HG03135 (cell line): ENCODE measurements around the gene COP1.
"Not testable (repeated sequence)": the region's sequence is repeated elsewhere in the genome, so short reads cannot be mapped to it uniquely, and the experiment has no call there.

Source experiments
- ATAC-seq: cut with Tn5 transposase; IDR thresholded peaks from one replicate; pipeline ENCODE4 v1.9.1; 2021; ENCODE audit warnings: mild to moderate bottlenecking, moderate library complexity; ENCODE audit not compliant: unreplicated experiment

The COP1 gene

DNA sequence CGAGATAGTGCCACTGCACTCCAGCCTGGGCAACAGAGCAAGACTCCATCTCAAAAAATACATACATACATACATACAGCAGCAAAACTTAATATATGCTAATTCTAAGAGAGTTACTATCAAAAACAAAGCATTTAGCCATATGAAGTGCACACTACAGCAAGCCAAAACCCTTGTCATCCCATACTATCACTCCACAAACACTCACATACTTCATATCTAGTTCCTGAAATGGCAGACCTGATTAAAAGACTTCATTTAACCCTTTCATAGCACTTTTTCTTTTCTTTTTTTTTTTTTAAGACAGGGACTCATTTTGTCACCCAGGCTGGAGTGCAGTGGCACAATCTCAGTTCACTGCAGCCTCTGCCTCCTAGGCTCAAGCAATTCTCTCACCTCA, 65.6 kb downstream of the COP1 start:
- ATAC-seq = no peak

- ATAC-seq = no peak
Measured at GRCh38 chr1:176136891-176137290, 70.2 kb downstream of the COP1 start.

- no peak for ATAC-seq
Measured at GRCh38 chr1:176134666-176135065, 72.4 kb downstream of the COP1 start.

- ATAC-seq = no peak
Measured at GRCh38 chr1:176122282-176122681, 84.8 kb downstream of the COP1 start.

DNA sequence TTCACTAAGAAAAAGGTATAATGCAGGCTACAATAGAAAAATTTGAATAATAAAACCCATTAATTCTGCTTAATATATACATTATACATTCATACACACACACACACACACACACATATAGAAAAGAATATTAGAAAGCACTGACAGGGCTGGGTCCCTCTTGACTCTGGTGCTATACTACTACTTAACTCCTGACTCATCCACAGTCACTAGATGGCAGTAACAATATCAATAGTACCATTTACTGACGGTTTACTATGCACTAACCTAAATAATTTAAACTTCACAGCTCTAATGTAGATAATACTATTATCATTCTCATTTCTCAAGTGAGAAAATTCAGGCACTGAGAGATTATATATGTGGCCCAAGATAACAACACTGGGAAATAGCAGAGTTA, 87.5 kb downstream of the COP1 start:
- ATAC-seq = no peak

- no peak for ATAC-seq
Measured at GRCh38 chr1:176118985-176119384, 88.1 kb downstream of the COP1 start.

DNA sequence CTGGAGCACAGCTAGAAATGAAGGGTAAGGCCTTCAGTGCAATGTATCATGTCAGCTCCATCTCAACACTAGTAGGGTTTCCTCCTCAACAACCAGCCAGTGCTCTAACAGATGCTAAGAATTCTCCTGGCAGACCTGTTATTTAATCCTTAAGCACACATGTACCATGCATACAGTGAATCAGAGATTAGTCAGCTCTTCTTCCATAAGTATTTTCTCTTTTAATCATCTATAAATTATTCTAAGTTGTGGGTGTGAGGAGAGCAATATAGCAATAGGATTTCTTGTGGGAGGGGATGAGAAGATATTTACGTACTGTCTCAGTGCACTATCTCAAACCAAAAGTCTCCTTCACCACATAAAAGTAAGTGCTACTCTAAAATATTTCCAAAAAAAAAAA, 95.3 kb downstream of the COP1 start:
- no peak for ATAC-seq

DNA sequence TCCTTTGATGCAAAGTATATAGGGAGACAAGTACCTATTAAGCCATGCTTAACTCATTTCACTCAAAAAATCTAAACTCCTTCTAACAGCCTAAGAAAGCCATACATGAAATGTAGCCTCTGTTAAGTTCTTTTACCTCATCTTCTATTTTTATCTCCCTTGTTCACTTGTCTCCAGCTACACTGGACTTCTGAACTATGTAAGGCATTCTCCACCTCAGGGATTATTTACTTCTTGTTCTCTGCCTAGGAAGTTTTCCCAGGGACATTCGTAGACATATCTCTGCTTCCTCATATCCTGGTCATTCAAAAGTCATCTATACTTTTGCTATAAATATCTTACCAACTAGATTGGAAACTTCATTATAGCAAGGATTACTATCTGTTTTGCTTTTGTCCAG, 96.9 kb downstream of the COP1 start:
- no peak for ATAC-seq

DNA sequence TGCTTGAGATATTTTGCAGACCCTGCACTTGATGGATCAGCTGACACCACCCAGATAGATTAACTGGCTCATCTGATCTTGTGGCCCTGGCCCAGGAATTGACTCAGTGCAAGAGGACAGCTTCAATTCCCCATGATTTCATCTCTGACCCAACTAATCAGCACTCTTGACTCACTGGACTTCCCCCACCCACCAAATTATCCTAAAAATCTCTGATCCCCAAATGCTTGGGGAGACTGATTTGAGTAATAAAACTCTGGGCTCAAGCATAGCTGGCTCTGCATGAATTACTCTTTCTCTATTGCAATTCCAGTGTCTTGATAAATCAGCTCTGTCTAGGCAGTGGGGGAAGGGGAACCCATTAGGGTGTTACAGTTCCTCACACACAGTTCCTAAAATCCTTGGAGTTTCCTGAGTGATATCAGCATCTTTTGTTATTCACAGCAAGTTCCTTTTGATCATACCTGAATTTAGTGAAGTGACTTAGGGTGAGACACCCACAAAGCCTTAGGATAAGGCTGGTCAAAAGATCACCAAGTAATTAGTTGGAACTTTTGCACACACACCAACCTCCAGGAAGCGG, 104.2 kb downstream of the COP1 start:
- ATAC-seq = no peak

DNA sequence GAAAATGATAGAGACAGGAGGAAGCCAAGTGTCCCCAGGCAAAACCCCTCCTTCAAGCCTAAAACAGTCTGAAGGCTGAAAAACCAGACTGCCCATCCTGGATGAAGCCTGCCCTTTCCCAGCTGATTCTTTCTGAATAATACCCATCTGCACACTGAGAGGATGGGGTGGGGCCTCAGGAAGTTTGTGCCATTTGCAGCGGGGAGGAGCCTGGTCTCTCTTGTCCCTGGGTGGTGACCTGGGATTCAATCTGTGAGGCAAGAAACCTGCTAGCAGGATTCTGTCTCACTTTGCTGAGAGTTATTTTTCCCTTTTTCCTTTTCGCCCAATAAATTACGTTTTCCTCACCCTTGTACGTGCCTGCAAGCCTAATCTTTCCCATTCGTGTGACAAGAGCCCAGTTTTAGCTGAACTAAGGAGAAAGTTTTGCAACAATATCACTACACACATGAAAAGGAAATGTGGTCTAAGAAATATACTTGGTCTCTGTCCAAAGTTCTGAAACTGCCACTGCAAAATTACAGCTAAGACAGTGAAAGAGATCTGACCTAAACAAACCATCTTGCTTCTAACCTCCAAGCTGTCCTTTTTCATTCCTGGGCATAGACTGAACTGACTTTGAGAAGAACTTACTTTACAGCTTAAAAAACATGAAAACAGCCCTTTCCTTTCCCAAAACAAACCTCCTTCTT, 105.0 kb downstream of the COP1 start:
- ATAC-seq = no peak

GRCh38 chr1:176098560-176098959, 108.5 kb downstream of the COP1 start:
- ATAC-seq = no peak

DNA sequence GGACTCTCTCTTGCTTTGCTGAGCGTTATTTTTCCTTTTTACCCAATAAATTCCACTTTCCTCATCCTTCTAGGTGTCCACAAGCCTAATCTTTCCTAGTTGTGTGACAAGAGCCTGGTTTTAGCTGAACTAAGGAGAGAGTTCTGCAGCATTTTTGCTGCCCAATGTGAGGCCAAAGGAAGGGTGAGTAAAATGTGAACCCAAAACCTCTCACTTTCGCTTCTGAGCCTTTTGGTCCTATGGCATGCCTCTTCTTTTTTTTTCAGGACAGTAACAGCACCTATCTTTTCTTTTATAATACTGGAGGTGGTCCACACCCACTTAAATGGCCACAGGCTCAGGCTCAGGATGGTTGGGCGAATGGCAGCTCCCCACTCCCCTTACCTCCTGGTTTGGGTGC, 111.1 kb downstream of the COP1 start:
- ATAC-seq = no peak

DNA sequence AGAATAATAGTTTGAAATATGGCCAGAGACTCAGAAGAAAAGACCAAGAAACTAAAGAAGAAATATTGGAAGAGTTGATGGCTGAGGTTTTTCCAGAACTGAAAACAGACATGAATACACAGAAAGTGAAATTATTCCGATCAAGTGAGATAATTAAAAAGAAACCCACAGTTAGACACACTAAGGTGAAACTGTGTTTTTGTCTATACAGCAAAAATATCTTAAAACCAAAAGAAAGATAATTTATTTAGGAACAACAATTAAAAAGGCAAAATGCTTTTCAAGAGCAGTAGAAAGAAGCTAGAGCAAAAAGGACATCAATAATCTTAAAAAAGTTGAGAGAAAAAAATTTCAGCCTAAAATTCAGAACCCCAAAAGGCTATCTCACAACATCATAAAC, 116.3 kb downstream of the COP1 start:
- ATAC-seq = no peak

- not testable (repeated sequence) for ATAC-seq
Measured at GRCh38 chr1:176087746-176088145, 119.3 kb downstream of the COP1 start.

- no peak for ATAC-seq
Measured at GRCh38 chr1:176073524-176074157, 133.4 kb downstream of the COP1 start.

GRCh38 chr1:176068901-176069300, 138.2 kb downstream of the COP1 start:
- ATAC-seq = no peak

DNA sequence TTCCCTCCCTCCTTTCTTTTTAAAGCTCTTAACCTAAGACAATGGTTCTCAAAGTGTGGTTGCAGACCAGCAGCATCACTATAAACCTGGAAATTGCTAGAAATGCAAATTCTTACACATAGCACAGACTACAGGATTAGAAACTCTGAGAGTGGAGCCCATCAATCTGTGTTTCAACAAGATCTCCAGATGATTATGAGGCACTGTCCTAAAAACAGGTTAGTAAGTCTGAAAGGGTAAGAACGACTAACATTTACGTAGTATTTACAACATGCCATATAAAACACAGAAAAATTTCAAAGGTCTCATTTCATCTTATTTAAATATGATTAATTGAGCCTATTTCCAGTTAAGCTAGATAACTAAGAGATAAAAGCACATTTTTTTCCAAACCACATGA, 138.8 kb downstream of the COP1 start:
- no peak for ATAC-seq

DNA sequence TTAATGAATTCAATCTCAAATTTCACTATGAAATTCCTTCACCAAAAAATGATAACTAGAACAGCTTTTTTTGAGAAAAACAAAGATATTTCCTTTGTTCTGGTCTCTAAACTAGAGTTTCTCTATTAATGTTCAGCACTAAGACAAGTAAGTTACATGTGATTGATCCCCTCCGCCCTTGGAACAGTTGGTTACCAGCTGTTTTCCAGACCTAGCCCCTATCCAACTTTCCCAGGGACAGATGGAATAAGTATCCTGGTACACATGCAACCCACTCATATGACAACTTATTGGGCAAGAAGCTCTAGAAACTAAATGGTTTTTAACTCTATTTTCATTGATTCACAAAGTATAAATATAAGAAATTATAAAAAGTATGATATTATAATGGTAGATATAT, 140.4 kb downstream of the COP1 start:
- ATAC-seq = no peak

- no peak for ATAC-seq
Measured at GRCh38 chr1:176058686-176059085, 148.4 kb downstream of the COP1 start.

- no peak for ATAC-seq
Measured at GRCh38 chr1:176056312-176056711, 150.8 kb downstream of the COP1 start.

DNA sequence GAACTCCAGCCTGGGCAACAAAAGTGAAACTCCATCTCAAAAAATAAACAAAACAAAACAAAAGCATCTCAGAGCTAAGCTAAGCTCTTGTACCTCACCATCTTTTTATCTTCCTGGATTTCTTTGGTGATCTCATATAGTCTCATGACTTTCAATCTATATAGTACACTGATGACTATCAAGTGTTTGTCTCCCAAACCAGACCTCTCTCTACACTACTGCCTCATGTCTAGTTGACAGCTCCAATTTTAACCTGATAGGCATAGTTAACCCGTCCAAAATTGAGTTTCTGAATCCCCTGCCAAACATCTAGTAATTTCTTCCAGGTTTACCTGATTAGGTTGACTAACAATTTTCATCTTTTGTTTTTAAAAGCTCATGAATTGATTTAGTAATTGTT, 151.7 kb downstream of the COP1 start:
- ATAC-seq = no peak

DNA sequence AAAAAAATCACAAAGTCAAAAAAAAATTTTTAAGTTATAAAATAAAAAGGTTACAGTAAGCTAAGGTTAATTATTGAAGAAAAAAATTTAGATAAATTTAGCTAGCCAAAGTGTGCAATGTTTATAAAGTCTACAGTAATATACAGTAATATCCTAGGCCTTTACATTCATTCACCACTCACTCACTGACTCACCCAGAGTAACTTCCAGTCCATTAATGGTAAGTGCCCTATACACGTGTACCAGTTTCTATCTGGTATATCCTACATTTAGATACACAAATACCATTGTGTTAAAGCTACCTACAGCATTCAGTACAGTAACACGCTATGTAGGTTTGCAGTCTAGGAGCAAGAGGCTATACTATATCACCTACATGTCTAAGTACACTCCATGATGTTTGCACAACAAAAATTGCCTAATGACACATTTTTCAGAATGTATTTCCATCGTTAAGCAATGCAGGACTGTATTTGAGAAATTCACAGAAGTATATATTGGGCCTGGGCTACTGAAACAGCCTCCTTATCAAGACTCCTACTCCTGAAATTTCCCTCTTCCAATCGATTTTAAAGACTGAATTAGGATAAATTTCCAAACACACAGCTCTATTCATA, 155.1 kb downstream of the COP1 start:
- ATAC-seq = no peak
